AG04450 (cell line): ENCODE data around the gene C1orf87. TPM values are rescaled to one million over a fixed set of nuclear protein-coding genes. Genes with fewer than 3 reads are reported as not detected.

Experiments used
- CTCF ChIA-PET: fragments of 300-600, 350-600 bp; formaldehyde crosslinking; extraction: SDS; loops from one replicate; lab custom pipeline; 2022; ENCODE audit warnings: antibody characterized with exemption, inconsistent platforms; lab: Charles Lee
- POLR2A ChIA-PET: fragments of 350-600 bp; formaldehyde crosslinking; extraction: SDS; loops from one replicate; lab custom pipeline; 2021; ENCODE audit warnings: antibody characterized with exemption, inconsistent platforms; lab: Yijun Ruan, JAX
- DNase-seq: peaks from one replicate; pipeline ENCODE4 v3.0.0-alpha.2; 2011; ENCODE audit warnings: low read depth, low spot score
- H3K27ac ChIP-seq: one replicate; pipeline ENCODE4 v1.5.1; 2012; ENCODE audit warnings: low read depth, low read length, control low read depth
- H3K27me3 ChIP-seq: one replicate; pipeline ENCODE4 v1.6.0; 2012; ENCODE audit warnings: low read length; ENCODE audit not compliant: control insufficient read depth, insufficient read depth
- H3K4me3 ChIP-seq: 2 replicates; pipeline ENCODE4 v1.5.1; 2011; ENCODE audit warnings: mild to moderate bottlenecking, low read depth, low read length, control low read depth
- H3K9me3 ChIP-seq: 2 replicates; pipeline ENCODE4 v1.5.1; 2012; ENCODE audit warnings: low read length; ENCODE audit not compliant: control insufficient read depth, insufficient read depth
- CTCF ChIP-seq: IDR thresholded peaks from 2 replicates; pipeline ENCODE4 v1.5.1; 2011; ENCODE audit warnings: low read depth, low read length, control low read depth, inconsistent platforms
- polyA plus RNA-seq: library from polyadenylated mRNA; depleted of rRNA; stranded (reverse); fragments of >200 nt; gene quantifications from 2 replicates; pipeline ENCODE4 v1.2.3, GENCODE V29; 2011; rRNA removed
- small RNA-seq: library from RNA; depleted of rRNA; stranded (forward); fragments of <200 nt; gene quantifications from one replicate; pipeline ENCODE3, GENCODE V24; 2012; ENCODE audit warnings: low read depth; ENCODE audit not compliant: insufficient read length

The C1orf87 gene
- polyA plus RNA-seq, 1 experiment, result not detected

- Histone ChIP-seq H3K9me3 (no peaks in the 10 kb centered on the region), H3K27me3 (peaks cover 9% of the 10 kb centered on the region), H3K27ac (no peak overlapping the region), H3K4me3 (no peak overlapping the region)
- TF ChIP-seq CTCF, result peak; percentile 98
- DNase-seq, result peak; percentile 29
- POLR2A ChIA-PET, result no interaction called here
- CTCF ChIA-PET, result interaction anchor here (0.5 to 7.0 kb wide), 47 partner anchors 10 to 1431 kb away, joined by 3 to 80 read pairs (median 4); partner anchors contain the start of gene CYP2J2
Measured at GRCh38 chr1:59947047-59947938, 126.3 kb downstream of the C1orf87 start.

GRCh38 chr1:59945790-59946189 lies 127.8 kb downstream of the C1orf87 start:
- no peak for TF ChIP-seq CTCF
- peaks cover 10% of the 10 kb centered on the region for H3K27me3 ChIP-seq
- CTCF ChIA-PET, result interaction anchor here (1.0 to 7.0 kb wide), 4 partner anchors 15 to 188 kb away, joined by 3 to 80 read pairs (median 30); no protein-coding TSS in a partner anchor
- H3K27ac ChIP-seq, result no peak overlapping the region
- POLR2A ChIA-PET, result no interaction called here
- no peaks in the 10 kb centered on the region for H3K9me3 ChIP-seq
- DNase-seq, result no peak
- no peak overlapping the region for H3K4me3 ChIP-seq

Small RNAs within 50 kb of the gene (small RNA-seq; reads per million reads assigned to genes)
- not detected for gene RN7SL475P

Other genes with a start within 250 kb of the C1orf87 start
- gene CYP2J2, start 147.0 kb downstream of the C1orf87 start, polyA plus RNA-seq, result 0.06 and 0.10 TPM in 2 replicates